Naive thymus-derived CD8-positive, alpha-beta T cell (primary cell): Measurements from ENCODE around the gene VPS35L. TPM values are rescaled to one million over a fixed set of nuclear protein-coding genes. Genes with fewer than 3 reads are reported as not detected.
"Not testable (repeated sequence)": the region's sequence is repeated elsewhere in the genome, so short reads cannot be mapped to it uniquely, and the experiment has no call there.

ENCODE experiments used
- ATAC-seq, 2 donors: fragments of 150-1000 bp; cut with Tn5 transposase in 1 of 2; sonication (Bioruptor Pico), chemical (Tn5 transposase) in 1 of 2; 1 replicate in 1 of 2; 2 replicates in 1 of 2; pipeline ENCODE4 v1.10.0; 2021; ENCODE audit warnings: mild to moderate bottlenecking in 2 of 2, moderate library complexity in 2 of 2
- POLR2A ChIA-PET: fragments of 350-600 bp; sonication (Branson Sonifier 250); formaldehyde crosslinking; loops from one replicate; lab custom pipeline; 2021; ENCODE audit warnings: antibody characterized with exemption; lab: Charles Lee
- DNase-seq, 10 donors: peaks; one replicate each; pipeline versions ENCODE4 v3.0.0 to v3.0.0-alpha.2; 2020 to 2022
- H3K27ac Mint-ChIP-seq, 10 donors: one replicate each; pipeline ENCODE4 v1.8.0; 2020 to 2022; ENCODE audit warnings: mild to moderate bottlenecking in 10 of 10, mixed read lengths in 10 of 10, moderate library complexity in 4 of 10, inconsistent platforms in 1 of 10
- H3K27me3 Mint-ChIP-seq, 5 donors: one replicate each; pipeline ENCODE4 v1.8.0; 2021 to 2022; ENCODE audit warnings: mixed read lengths in 5 of 5
- H3K36me3 Mint-ChIP-seq, 3 donors: one replicate each; pipeline ENCODE4 v1.8.0; 2020 to 2022; ENCODE audit warnings: mixed read lengths in 3 of 3, mild to moderate bottlenecking in 2 of 3, inconsistent platforms in 1 of 3
- H3K4me1 Mint-ChIP-seq, 4 donors: one replicate each; pipeline ENCODE4 v1.8.0; 2021 to 2022; ENCODE audit warnings: mixed read lengths in 4 of 4
- H3K4me3 Mint-ChIP-seq, 10 donors: one replicate each; pipeline ENCODE4 v1.8.0; 2020 to 2022; ENCODE audit warnings: mild to moderate bottlenecking in 10 of 10, mixed read lengths in 10 of 10, moderate library complexity in 6 of 10, inconsistent platforms in 1 of 10
- H3K9me3 Mint-ChIP-seq, 9 donors: one replicate each; pipeline ENCODE4 v1.8.0; 2020 to 2022; ENCODE audit warnings: mixed read lengths in 9 of 9, mild to moderate bottlenecking in 3 of 9, inconsistent platforms in 1 of 9, moderate library complexity in 1 of 9
- polyA plus RNA-seq, 3 donors: library from polyadenylated mRNA; unstranded; fragments of 300-500 nt; fragmentation: Illumina TruSeq; gene quantifications; one replicate each; pipeline ENCODE4 v1.2.3, GENCODE V29; 2021
- total RNA-seq, 8 experiments: library from RNA in 2 of 8; stranded (reverse) in 2 of 8; gene quantifications; one replicate each; pipeline ENCODE4 v1.2.3 and lab custom pipeline; 2021 to 2026

VPS35L gene
- total and polyA plus RNA-seq, 5 experiments from 2014 or later, result 41.6 to 53.7 (median 45.6) TPM

- POLR2A ChIA-PET, result no interaction called here
- Mint-ChIP-seq H3K4me3 (no peak overlapping the region), H3K27me3 (no peaks in the 10 kb centered on the region), H3K27ac (peak overlapping the region in 1 of 10 donors; percentile 41), H3K9me3 (peaks cover 0 to 4% (median 0%) of the 10 kb centered on the region in 9 donors), H3K4me1 (no peaks in the 10 kb centered on the region), H3K36me3 (peaks cover 8 to 75% (median 31%) of the 10 kb centered on the region in 3 donors)
- ATAC-seq, result no peak
- no peak for DNase-seq
These were observed 123.3 kb downstream of the VPS35L start for GRCh38 chr16:19678804-19679203.

DNA sequence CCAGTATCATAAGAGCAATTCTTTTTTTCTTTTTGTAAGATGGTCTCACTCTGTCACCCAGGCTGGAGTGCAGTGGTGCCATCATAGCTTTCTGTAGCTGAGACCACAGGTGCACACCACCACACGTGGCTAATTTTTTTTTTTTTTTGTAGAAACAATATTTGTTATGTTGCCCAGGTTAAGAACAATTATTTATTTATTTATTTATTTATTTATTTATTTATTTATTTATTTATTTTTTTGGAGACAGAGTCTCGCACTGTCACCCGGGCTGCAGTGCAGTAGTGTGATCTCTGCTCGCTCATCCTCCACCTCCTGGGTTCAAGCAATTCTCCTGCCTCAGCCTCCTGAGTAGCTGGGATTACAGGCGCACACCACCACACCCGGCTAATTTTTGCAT lies 123.8 kb downstream of the VPS35L start:
- DNase-seq, H3K9me3 Mint-ChIP-seq, POLR2A ChIA-PET, H3K27me3 Mint-ChIP-seq, H3K4me1 Mint-ChIP-seq, H3K27ac Mint-ChIP-seq, H3K4me3 Mint-ChIP-seq, ATAC-seq: not testable (repeated sequence)
- H3K36me3 Mint-ChIP-seq, result peaks cover 9 to 76% (median 31%) of the 10 kb centered on the region in 3 donors

DNA sequence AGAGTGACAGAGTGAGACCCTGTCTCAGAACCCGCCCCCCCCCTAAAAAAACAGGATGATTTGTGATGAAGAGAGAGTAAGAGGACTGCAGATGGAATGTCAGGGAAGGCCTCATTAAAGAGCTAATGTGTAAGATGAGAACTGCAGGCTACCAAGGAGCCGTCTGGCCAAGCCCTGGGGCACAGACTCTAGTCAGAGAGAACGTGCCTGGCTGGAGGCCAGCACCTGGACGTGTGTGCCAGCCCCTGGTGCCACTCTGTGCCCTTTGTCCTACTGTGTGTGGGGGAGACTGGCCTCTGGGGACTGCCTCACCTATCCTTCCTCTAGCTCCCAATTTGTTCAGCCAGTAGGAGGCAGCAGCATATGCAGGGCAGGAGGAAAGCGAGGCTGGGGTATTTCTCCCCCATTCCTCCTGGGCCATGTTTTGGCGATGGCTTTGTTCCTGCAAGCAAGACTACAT lies 125.4 kb downstream of the VPS35L start:
- Mint-ChIP-seq H3K27ac (peak overlapping the region in 2 of 10 donors; percentile 69 to 78), H3K36me3 (peaks cover 23 to 76% (median 40%) of the 10 kb centered on the region in 3 donors), H3K4me3 (no peak overlapping the region), H3K4me1 (no peaks in the 10 kb centered on the region), H3K9me3 (peaks cover 0 to 7% (median 4%) of the 10 kb centered on the region in 9 donors), H3K27me3 (no peaks in the 10 kb centered on the region)
- ATAC-seq (no peak), DNase-seq (no peak)
- POLR2A ChIA-PET, result interaction anchor here (0.5 to 0.6 kb wide), 2 partner anchors 32 to 105 kb away, joined by 3 to 5 read pairs; no protein-coding TSS in a partner anchor

DNA sequence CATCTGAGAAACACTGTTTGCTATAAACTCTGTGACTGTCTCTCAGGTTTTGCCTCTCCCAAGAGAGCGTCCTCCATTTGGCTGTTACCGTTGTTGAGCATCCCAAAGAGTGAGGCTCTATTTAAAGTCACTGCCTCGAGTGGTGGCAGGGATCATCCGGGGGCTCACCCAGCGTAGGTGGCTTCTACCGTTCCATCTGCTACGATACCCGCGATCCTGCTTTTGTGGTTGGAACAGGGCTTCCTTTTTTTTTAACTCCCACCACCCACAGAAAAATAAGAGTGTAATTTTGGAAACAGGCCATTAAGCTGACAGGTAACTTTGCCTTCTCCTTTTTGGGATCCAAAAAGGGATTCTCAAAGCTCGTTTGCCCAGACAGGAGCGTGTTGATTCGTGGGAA lies 126.1 kb downstream of the VPS35L start:
- Mint-ChIP-seq H3K4me1 (no peaks in the 10 kb centered on the region), H3K9me3 (peaks cover 0 to 7% (median 4%) of the 10 kb centered on the region in 9 donors), H3K4me3 (no peak overlapping the region), H3K27me3 (no peaks in the 10 kb centered on the region), H3K27ac (peak overlapping the region in 1 of 10 donors; percentile 40), H3K36me3 (peaks cover 23 to 76% (median 44%) of the 10 kb centered on the region in 3 donors)
- DNase-seq, result no peak
- POLR2A ChIA-PET, result no interaction called here
- no peak for ATAC-seq

DNA sequence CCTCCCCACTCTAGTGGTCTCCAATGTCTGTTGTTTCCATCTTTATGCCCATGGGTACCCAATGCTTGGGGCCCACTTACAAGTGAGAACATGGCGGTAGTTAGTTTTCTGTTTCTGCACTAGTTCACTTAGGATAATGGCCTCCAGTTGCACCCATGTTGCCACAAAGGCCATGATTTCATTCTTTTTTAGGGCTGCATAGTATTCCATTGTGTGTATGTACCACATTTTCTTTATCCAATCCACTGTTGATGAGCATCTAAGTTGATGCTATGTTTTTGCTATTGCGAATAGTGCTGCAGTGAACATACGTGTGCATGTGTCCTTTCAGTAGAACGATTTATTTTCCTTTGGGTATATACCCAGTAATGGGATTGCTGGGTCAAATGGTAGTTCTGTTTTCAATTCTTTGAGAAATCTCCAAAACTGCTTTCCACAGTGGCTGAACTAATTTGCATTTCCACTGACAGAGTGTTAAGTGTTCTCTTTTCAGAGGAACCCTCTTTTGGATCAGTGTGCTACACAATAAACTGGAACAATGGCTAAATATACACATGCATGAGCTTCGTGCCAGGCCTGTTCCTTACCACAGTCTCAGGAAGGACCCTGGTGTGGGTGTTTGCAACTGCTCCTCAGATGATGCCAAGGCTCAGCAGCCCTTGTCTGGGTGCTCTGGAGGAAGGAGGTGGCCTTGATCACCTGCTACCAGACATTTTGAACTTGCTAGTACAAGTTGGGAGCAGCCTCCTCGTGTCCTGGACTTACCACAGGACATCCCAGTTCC lies 128.1 kb downstream of the VPS35L start:
- peaks cover 0 to 9% (median 4%) of the 10 kb centered on the region in 9 donors for H3K9me3 Mint-ChIP-seq
- no peak overlapping the region for H3K4me3 Mint-ChIP-seq
- H3K36me3 Mint-ChIP-seq, result peaks cover 27 to 85% (median 48%) of the 10 kb centered on the region in 3 donors
- ATAC-seq (no peak), DNase-seq (no peak)
- H3K27me3 Mint-ChIP-seq, result no peaks in the 10 kb centered on the region
- peaks cover 0 to 5% (median 2%) of the 10 kb centered on the region in 4 donors for H3K4me1 Mint-ChIP-seq
- POLR2A ChIA-PET, result no interaction called here
- H3K27ac Mint-ChIP-seq, result no peak overlapping the region

DNA sequence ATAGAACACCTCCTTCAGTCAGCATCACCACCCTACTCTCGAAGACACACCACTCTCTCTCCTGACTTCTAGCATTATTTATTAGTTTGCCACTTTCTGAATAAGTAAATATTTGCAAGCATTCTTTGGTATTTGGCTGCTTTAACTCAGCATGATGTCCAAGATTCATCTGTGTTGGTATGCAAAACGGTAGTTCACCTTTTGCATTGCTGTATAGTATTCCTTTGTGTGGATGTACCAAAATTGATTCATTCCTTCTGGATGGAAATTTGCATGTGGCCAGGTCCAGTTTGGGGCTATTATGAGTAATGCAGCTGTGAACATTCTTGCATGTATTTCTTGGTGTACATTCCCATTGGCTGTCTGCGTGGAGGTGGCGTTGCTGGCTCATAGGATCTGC lies 129.7 kb downstream of the VPS35L start:
- no peak for DNase-seq
- no peak overlapping the region for H3K27ac Mint-ChIP-seq
- peaks cover 27 to 88% (median 47%) of the 10 kb centered on the region in 3 donors for H3K36me3 Mint-ChIP-seq
- no peak overlapping the region for H3K4me3 Mint-ChIP-seq
- POLR2A ChIA-PET, result no interaction called here
- no peak for ATAC-seq
- H3K9me3 Mint-ChIP-seq, result peaks cover 0 to 9% (median 4%) of the 10 kb centered on the region in 9 donors
- H3K4me1 Mint-ChIP-seq, result peaks cover 0 to 18% (median 8%) of the 10 kb centered on the region in 4 donors
- no peaks in the 10 kb centered on the region for H3K27me3 Mint-ChIP-seq

DNA sequence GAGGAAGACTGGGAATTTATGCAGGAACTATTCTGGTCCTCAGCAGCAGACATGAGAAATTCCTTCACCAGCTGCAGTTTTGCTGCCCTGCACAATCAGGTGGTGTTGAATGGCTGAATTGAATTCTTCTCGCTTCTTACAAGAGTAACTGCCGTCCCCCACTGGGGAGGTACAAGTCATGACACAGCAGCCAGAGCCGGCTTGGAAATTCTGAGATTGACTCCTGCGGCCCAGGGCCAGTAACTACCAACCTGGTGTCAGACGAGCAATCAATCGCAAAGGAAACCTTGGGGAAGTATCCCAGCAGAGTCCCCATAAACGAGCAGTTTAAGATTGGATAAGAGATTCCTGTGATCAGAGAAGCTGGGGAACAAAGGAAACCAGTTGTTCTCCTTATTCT lies 131.8 kb downstream of the VPS35L start:
- H3K27me3 Mint-ChIP-seq, result no peaks in the 10 kb centered on the region
- peaks cover 27 to 86% (median 46%) of the 10 kb centered on the region in 3 donors for H3K36me3 Mint-ChIP-seq
- ATAC-seq (no peak), DNase-seq (no peak)
- peaks cover 0 to 22% (median 8%) of the 10 kb centered on the region in 4 donors for H3K4me1 Mint-ChIP-seq
- POLR2A ChIA-PET, result interaction anchor here (1.0 kb wide), 1 partner anchor 9 kb away, joined by 6 read pairs; no protein-coding TSS in a partner anchor
- no peak overlapping the region for H3K4me3 Mint-ChIP-seq
- peak overlapping the region in 1 of 10 donors; percentile 0 for H3K27ac Mint-ChIP-seq
- H3K9me3 Mint-ChIP-seq, result peaks cover 0 to 9% (median 4%) of the 10 kb centered on the region in 9 donors

GRCh38 chr16:19688396-19689024 lies 133.0 kb downstream of the VPS35L start:
- Mint-ChIP-seq H3K4me3 (no peak overlapping the region), H3K4me1 (peaks cover 0 to 22% (median 8%) of the 10 kb centered on the region in 4 donors), H3K27me3 (no peaks in the 10 kb centered on the region), H3K36me3 (peaks cover 20 to 83% (median 36%) of the 10 kb centered on the region in 3 donors), H3K27ac (peak overlapping the region in 1 of 10 donors; percentile 52), H3K9me3 (peaks cover 0 to 7% (median 3%) of the 10 kb centered on the region in 9 donors)
- ATAC-seq (no peak), DNase-seq (no peak)
- POLR2A ChIA-PET, result interaction anchor here (1.0 kb wide), 1 partner anchor 8 kb away, joined by 6 read pairs; no protein-coding TSS in a partner anchor

- peaks cover 4 to 27% (median 10%) of the 10 kb centered on the region in 4 donors for H3K4me1 Mint-ChIP-seq
- peaks cover 0 to 7% (median 2%) of the 10 kb centered on the region in 9 donors for H3K9me3 Mint-ChIP-seq
- H3K27ac Mint-ChIP-seq, result peak overlapping the region in 1 of 10 donors; percentile 41
- POLR2A ChIA-PET, result no interaction called here
- DNase-seq (no peak), ATAC-seq (no peak)
- H3K36me3 Mint-ChIP-seq, result peaks cover 18 to 77% (median 28%) of the 10 kb centered on the region in 3 donors
- no peak overlapping the region for H3K4me3 Mint-ChIP-seq
- H3K27me3 Mint-ChIP-seq, result no peaks in the 10 kb centered on the region
These were observed 133.8 kb downstream of the VPS35L start for GRCh38 chr16:19689342-19689741.

GRCh38 chr16:19690196-19690595 lies 134.7 kb downstream of the VPS35L start:
- H3K27me3 Mint-ChIP-seq, result no peaks in the 10 kb centered on the region
- H3K36me3 Mint-ChIP-seq, result peaks cover 10 to 69% (median 21%) of the 10 kb centered on the region in 3 donors
- no peak for DNase-seq
- H3K27ac Mint-ChIP-seq, result peak overlapping the region in 6 of 10 donors; percentile 2 to 41 (median 14)
- peaks cover 4 to 29% (median 14%) of the 10 kb centered on the region in 4 donors for H3K4me1 Mint-ChIP-seq
- H3K4me3 Mint-ChIP-seq, result no peak overlapping the region
- POLR2A ChIA-PET, result no interaction called here
- ATAC-seq, result no peak
- peaks cover 0 to 5% (median under 1%) of the 10 kb centered on the region in 9 donors for H3K9me3 Mint-ChIP-seq

- Mint-ChIP-seq H3K27ac (peak overlapping the region in 4 of 10 donors; percentile 14 to 83 (median 48)), H3K27me3 (no peaks in the 10 kb centered on the region), H3K4me1 (peaks cover 5 to 38% (median 22%) of the 10 kb centered on the region in 4 donors), H3K4me3 (no peak overlapping the region), H3K9me3 (peaks cover 0 to 3% (median 0%) of the 10 kb centered on the region in 9 donors), H3K36me3 (peaks cover 4 to 59% (median 11%) of the 10 kb centered on the region in 3 donors)
- ATAC-seq (no peak), DNase-seq (no peak)
- POLR2A ChIA-PET, result no interaction called here
These were observed 135.7 kb downstream of the VPS35L start for GRCh38 chr16:19691161-19691711.

GRCh38 chr16:19694989-19695388 lies 139.5 kb downstream of the VPS35L start:
- Mint-ChIP-seq H3K27ac (peak overlapping the region in 7 of 10 donors; percentile 48 to 89 (median 82)), H3K4me1 (peaks cover 16 to 53% (median 45%) of the 10 kb centered on the region in 4 donors), H3K36me3 (peaks cover 0 to 42% (median 8%) of the 10 kb centered on the region in 3 donors), H3K4me3 (peak overlapping the region in 2 of 10 donors; percentile 18 to 39), H3K27me3 (no peaks in the 10 kb centered on the region), H3K9me3 (no peaks in the 10 kb centered on the region)
- no peak for ATAC-seq
- POLR2A ChIA-PET, result interaction anchor here (0.6 to 1.8 kb wide), 4 partner anchors 12 to 192 kb away, joined by 3 to 6 read pairs (median 3); no protein-coding TSS in a partner anchor
- DNase-seq, result no peak
